HG03442 (cell line): ENCODE measurements around the gene DCAF8.
"Not testable (repeated sequence)": the region's sequence is repeated elsewhere in the genome, so short reads cannot be mapped to it uniquely, and the experiment has no call there.

Experiments
- ATAC-seq: cut with Tn5 transposase; IDR thresholded peaks from one replicate; pipeline ENCODE4 v1.9.1; 2021; ENCODE audit warnings: mild to moderate bottlenecking, moderate library complexity; ENCODE audit not compliant: unreplicated experiment

The DCAF8 gene

GRCh38 chr1:160261893-160262794 is at the start of gene DCAF8:
TSS of gene DCAF8 (minus strand) at chr1:160262549. CDS start at chr1:160244008, 18,541 bp downstream.
- peak; percentile 68 for ATAC-seq

DNA sequence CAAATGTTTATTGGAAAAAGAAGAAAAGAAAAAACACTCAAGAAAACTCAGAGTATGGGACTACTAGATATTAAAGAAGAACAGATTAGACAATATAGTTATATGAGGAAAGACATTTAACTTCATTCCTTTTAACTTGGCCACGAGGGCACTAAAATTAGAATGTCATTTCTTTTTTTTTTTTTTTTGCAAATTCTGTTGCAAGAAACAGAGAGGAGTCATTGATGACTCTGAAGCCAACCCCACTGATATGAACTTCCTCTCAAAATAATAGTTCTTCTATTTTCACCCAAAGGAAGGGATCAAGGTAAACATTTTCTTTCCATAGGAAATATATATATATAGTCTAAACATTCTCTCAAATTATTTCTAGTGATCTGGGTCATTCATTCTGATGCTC is 47.2 kb upstream of the DCAF8 start:
- ATAC-seq = no peak

GRCh38 chr1:160309185-160309557 is 46.8 kb upstream of the DCAF8 start:
- ATAC-seq = no peak

DNA sequence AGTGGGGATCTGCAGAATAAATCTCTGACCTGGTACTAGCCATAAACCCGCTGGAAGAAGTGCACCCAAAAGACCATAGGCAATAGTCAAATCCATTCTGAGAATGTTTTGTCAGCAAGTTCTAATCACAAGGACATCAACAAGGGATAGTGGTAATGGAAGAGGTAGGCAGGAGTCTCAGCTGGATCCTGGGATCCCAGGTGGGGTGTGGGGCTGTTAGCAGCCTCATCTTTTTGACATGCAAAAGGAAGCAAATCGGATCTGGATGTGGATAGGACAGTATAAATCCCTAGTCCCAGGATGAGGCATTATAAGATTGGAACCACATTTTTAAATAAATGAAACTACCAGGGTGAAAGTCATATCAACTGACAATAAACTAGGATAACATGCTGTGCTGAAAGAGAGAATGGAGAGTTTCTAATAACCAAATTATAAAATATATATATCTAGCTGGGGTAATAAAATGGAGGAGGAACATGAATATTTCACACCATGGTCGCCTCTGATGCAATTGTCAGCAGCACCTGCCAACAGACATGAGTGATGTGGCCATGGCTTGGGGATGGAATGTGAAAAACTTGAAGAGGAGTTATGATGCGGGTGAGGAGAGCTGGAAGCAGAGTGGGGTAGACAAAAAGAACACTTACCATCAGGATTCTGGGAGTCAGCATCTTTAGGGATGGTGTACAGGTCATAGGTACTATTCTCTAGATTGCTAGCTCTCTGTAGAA is 46.3 kb upstream of the DCAF8 start:
- ATAC-seq = no peak

- no peak for ATAC-seq
Measured at GRCh38 chr1:160307118-160307791, 44.9 kb upstream of the DCAF8 start.

- ATAC-seq = no peak
Measured at GRCh38 chr1:160300173-160300572, 37.8 kb upstream of the DCAF8 start.

DNA sequence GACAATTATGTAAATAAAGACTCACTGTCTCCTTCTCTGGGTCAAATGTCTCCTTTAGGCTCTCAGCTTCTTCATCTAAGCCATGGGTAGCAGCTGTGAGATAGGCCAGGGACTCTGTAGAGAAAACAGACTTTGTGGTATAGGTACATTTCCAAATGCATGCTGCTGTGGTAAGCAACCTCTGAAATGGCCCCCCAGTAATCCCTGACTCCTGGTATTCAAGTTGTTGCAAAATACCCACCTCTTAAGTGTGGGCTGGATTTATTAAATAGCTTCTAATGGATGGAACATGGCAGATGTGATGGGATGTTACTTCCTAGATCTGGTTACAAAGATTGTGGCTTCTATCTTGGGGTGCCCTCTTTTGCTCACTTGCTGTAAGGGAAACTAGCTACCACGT is 33.7 kb upstream of the DCAF8 start:
- ATAC-seq = no peak

DNA sequence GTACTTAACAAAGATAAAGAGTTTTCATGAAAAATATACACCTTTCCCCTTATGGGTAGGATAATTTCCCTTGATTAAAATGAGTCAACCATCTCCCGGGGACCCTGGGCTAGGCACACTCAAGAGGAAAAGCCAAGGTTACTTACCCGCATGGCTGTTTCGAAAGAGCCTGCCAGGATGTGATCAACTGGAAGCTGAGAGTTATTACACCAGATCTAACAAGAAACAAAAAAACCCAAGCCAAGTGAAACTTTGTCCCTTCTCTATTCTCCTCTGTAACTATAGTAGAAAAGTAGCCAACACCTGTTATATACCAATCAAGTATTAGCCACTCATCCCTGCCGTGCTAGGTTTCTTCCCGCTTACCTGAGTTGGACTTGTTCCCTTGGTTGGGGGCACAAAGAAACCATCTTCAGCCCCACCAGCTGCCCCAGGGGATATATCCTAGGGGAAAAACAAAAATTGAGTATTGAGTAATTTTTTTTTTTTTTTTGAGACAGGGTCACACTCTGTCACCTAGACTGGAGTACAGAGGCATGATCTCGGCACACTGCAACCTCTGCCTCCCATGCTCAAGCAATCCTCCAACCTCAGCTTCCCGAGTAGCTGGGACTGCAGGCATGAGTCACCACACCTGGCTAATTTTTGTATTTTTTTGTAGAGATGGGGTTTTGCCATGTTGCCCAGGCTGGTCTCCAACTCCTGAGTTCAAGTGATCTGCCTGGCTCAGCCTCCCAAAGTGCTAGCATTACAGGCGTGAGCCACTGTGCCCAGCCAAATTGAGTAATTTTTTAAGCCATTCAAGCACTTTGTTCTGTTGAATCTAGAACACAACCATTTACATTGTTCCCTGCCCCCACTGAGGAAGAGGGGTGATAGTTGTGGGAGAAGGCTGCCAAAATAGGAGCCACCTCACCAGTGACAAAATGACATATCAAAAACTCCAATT is 30.9 kb upstream of the DCAF8 start:
- ATAC-seq = no peak

GRCh38 chr1:160291248-160292220 is 29.2 kb upstream of the DCAF8 start:
- peak; percentile 67 for ATAC-seq

- not testable (repeated sequence) for ATAC-seq
Measured at GRCh38 chr1:160287769-160288168, 25.4 kb upstream of the DCAF8 start.

DNA sequence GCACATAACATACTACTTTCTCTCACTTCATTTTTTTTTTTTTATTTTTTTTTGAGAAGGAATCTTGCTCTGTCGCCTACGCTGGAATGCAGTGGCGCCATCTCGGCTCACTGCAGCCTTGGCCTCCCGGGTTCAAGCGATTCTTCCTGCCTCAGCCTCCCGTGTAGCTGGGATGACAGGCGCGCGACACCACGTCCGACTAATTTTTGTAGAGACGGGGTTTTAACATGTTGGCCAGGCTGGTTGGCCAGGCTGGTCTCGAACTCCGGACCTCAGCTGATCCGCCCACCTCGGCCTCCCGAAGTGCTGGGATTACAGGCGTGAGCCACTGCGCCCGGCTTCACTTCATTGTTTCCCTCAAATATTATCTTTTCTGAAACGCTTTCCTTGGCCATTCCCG is 23.2 kb upstream of the DCAF8 start:
- no peak for ATAC-seq

GRCh38 chr1:160284782-160285344 is 22.5 kb upstream of the DCAF8 start, which contains the start of gene PEX19:
TSS of gene PEX19 (minus strand) at chr1:160285133. CDS start at chr1:160285124, 9 bp downstream.
- ATAC-seq = peak; percentile 98

DNA sequence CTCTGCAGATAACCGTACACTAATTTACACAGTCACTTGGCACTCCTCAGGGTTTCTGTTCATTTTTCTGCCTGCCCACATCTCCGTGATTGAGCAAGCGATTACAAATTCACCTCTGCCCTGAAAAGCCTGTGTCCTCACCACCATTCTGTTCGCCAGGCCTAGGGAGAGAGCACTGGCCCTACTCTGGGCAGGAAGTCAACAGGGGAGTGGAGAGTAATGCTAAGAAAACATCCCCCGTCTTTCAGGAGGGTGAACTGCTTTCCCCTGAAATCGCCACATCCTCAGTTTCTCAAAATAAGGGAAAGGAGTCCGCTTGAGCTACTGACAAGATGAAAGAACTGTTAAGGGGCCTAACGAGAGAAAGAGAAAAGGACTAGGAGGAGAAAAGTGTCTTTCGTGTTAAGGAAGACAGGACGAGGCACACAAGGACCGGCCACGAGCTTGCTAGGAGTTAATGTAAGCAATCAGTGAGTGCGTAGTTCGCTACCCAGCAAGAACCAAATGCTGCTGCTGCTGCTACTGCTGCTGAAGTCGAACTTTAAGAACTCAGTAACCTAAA is 22.0 kb upstream of the DCAF8 start:
- no peak for ATAC-seq

GRCh38 chr1:160282807-160283206 is 20.5 kb upstream of the DCAF8 start:
- no peak for ATAC-seq

DNA sequence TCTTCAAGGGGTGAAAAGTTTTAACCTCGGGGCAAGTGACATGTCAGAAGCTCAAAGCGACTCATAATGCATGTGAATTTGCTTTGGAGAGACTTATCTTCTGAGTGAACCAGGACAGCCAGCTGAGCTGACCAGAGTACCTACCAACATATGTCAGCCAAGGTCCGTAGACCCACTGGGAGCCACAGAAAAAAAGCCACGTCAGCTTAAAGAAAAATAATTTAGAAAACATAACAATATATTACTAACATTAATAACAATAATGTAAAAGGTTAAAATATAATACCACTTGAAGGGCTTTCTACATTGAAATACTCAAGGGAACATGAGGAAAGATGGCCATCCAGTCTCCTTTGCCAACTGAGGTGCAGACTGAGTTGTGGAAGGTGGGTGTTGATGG is 15.6 kb upstream of the DCAF8 start:
- ATAC-seq = no peak

DNA sequence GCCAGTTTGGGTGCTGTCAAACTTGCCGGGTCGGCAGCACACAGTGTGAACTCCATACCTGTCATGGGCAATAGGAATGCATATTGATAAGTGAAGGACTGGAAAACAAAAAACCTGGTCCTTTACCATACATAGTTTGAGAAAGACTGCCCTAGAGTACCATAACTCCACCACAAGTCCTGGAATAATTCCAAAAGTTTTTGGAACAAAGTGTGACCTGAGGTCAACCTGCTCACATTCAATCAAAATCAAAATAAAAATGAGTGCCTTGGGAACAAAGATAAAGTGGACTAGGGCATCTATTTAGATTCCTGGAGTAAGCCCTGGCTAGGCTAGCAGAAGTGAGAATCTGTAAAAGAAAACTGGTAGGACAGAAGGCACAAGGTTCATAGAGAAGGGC is 15.0 kb upstream of the DCAF8 start:
- no peak for ATAC-seq

DNA sequence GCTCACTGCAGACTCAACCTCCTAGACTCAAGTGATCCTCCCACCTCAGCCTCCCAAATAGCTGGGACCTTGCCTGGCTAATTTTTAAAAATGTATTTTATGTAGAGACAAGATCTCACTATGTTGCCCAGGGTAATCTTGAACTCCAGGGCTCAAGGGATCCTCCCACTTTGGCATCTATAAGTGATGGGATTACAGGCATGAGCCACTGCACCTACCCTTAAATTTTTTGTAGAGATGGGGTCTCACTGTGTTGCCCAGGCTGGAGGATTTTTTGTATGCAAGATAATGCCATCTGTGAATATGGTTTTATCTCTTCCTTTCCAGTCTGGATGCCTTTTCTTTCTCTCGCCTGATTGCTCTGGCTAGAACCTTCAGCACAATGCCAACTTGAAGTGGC is 8.7 kb upstream of the DCAF8 start:
- no peak for ATAC-seq

- no peak for ATAC-seq
Measured at GRCh38 chr1:160267284-160267991, 5.1 kb upstream of the DCAF8 start.
